Progenitor cell of endocrine pancreas (in vitro differentiated cells): ENCODE measurements around the gene LPCAT3. TPM values are rescaled to one million over a fixed set of nuclear protein-coding genes. Genes with fewer than 3 reads are reported as not detected.

Source experiments
- DNase-seq: peaks from one replicate; pipeline ENCODE4 v3.0.0; 2021; ENCODE audit warnings: low spot score; ENCODE audit not compliant: unreplicated experiment
- H3K27ac Mint-ChIP-seq: 2 replicates; pipeline ENCODE4 v1.8.0; 2021; ENCODE audit warnings: mild to moderate bottlenecking, moderate library complexity, mixed read lengths
- H3K27me3 Mint-ChIP-seq: 2 replicates; pipeline ENCODE4 v1.8.0; 2021; ENCODE audit warnings: mixed read lengths
- H3K36me3 Mint-ChIP-seq: 2 replicates; pipeline ENCODE4 v1.8.0; 2022; ENCODE audit warnings: mixed read lengths; ENCODE audit not compliant: insufficient read depth
- H3K4me1 Mint-ChIP-seq: 2 replicates; pipeline ENCODE4 v1.8.0; 2021; ENCODE audit warnings: low read depth, mixed read lengths
- H3K4me3 Mint-ChIP-seq: 2 replicates; pipeline ENCODE4 v1.8.0; 2021; ENCODE audit warnings: low read depth, mild to moderate bottlenecking, moderate library complexity, mixed read lengths
- H3K9me3 Mint-ChIP-seq: 2 replicates; pipeline ENCODE4 v1.8.0; 2021; ENCODE audit warnings: low read depth, mixed read lengths
- total RNA-seq: library from RNA; stranded (reverse); gene quantifications from 2 replicates; pipeline ENCODE4 v1.2.1, GENCODE V29; 2021
- TF ChIP-seq, protein P1 (sequence below): fragments of 200-600 bp; sonication (generic); IDR thresholded peaks from one replicate; pipeline ENCODE4 v1.5.0; 2021; ENCODE audit warnings: antibody characterized with exemption, mild to moderate bottlenecking; ENCODE audit not compliant: unreplicated experiment

The LPCAT3 gene
- total RNA-seq, 1 donor from 2014 or later, result 81.8 TPM

DNA sequence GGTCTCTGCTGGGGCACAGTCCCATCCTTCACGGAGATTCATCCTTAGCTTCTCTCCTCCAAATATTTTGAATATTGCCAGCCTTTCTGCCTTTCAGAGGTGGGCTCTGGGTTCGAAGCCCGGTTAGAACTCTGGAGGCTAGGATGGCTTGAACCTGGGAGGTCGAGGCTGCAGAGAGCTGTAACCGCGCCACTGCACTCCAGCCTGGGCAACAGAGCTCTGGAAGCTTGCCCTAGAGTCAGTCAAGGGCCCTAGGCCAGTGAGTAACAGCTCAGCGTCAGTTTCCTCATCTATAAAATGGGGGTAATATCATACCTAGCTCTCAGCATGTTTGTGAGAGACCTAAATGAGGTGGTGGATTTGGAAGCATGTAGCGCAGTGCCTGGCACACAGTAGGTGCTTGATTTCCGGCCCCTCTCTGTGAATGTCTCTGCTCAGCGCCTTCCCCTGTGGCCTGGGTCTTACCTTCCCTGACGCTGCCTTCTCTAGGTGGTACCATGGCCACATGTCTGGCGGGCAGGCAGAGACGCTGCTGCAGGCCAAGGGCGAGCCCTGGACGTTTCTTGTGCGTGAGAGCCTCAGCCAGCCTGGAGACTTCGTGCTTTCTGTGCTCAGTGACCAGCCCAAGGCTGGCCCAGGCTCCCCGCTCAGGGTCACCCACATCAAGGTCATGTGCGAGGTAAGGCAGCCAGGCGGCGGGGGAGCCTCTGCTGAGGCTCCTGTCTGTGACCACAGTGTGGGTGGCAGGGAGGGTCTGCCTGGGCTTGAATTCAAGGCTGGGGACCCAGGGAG lies 63.8 kb downstream of the LPCAT3 start:
- H3K27ac Mint-ChIP-seq, result peak overlapping the region; percentile 77
- H3K36me3 Mint-ChIP-seq, result peaks cover 9% of the 10 kb centered on the region
- H3K4me1 Mint-ChIP-seq, result peaks cover 1% of the 10 kb centered on the region
- TF ChIP-seq, protein P1, sequence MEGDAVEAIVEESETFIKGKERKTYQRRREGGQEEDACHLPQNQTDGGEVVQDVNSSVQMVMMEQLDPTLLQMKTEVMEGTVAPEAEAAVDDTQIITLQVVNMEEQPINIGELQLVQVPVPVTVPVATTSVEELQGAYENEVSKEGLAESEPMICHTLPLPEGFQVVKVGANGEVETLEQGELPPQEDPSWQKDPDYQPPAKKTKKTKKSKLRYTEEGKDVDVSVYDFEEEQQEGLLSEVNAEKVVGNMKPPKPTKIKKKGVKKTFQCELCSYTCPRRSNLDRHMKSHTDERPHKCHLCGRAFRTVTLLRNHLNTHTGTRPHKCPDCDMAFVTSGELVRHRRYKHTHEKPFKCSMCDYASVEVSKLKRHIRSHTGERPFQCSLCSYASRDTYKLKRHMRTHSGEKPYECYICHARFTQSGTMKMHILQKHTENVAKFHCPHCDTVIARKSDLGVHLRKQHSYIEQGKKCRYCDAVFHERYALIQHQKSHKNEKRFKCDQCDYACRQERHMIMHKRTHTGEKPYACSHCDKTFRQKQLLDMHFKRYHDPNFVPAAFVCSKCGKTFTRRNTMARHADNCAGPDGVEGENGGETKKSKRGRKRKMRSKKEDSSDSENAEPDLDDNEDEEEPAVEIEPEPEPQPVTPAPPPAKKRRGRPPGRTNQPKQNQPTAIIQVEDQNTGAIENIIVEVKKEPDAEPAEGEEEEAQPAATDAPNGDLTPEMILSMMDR, result no peak
- H3K27me3 Mint-ChIP-seq, result no peaks in the 10 kb centered on the region
- H3K4me3 Mint-ChIP-seq, result no peak overlapping the region
- H3K9me3 Mint-ChIP-seq, result no peaks in the 10 kb centered on the region
- DNase-seq, result no peak

DNA sequence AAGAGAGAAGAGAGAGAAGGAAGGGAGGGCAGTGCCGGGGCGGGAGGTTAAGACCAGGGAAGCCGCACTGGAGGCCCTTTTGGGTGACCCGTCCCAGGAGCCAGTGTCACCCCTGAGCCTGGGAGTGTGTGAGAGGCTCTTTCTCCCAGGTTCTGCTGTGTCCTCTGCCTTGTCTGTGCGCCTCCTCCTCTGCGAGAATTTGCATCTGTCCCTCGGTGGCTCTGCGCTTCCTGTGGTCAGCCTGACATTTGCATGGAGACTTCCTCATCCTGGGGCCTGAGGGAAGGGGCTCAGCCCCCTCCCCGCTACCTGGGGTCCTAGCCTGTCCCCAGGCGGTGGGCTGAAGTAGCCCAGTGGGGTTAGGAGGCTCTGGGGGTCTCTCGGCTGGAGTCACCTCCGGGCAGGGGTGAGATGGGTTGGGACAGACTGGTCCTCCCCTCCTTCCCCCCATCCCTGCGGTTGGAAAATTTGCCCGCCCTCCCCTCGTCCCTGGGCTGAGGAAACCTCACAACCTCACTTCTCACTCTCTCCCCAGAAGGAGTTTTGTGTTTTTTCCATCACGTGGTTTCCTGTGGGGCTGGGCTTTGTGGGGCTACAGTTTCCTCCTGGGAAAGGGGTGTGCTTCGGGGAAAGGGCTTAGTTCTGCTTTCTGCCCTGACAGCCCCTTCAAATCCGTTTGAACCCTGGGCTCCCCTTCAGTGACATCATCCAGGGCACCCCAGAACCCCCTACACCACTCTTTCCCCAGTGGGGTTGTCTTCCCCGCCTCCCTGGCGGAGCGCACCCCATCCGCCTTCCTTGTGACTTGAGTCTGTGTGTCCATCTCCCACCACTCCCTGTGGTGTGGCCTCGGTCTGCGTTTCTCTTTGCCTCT lies 64.6 kb downstream of the LPCAT3 start:
- H3K27me3 Mint-ChIP-seq, result no peaks in the 10 kb centered on the region
- no peak overlapping the region for H3K4me3 Mint-ChIP-seq
- no peak for DNase-seq
- TF ChIP-seq, protein P1, result no peak
- H3K9me3 Mint-ChIP-seq, result no peaks in the 10 kb centered on the region
- H3K4me1 Mint-ChIP-seq, result peaks cover 1% of the 10 kb centered on the region
- H3K36me3 Mint-ChIP-seq, result peaks cover 9% of the 10 kb centered on the region
- no peak overlapping the region for H3K27ac Mint-ChIP-seq

DNA sequence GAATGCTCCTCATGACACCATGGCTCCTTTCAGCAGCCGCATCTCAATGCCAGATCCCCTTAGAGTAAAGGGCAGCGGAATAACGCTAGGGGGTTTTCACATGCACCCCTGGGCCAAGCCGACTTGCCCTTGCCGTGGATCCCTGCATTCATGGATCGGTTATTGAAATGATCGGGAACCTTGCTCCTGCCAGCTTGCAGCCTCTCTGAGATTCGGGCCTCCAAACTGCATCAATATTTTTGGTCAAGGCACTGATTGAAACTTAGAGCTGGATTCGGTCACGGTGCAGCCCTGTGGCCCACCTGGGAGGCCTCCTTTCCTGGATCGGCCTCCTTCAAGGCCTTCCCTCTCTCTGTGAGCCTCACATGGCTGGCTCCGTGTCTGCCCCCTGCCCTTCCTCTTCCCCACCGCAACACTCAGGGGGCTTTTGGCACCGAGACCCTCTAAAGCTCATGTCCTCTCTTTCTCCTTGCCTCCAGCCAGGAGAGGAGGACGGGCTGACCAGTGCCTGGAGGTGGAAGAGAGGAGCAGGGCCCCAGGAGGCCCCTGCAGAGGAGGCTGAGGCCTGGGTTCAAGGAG lies 65.3 kb downstream of the LPCAT3 start:
- Mint-ChIP-seq H3K4me3 (no peak overlapping the region), H3K27me3 (no peaks in the 10 kb centered on the region), H3K36me3 (peaks cover 5% of the 10 kb centered on the region), H3K4me1 (peaks cover 1% of the 10 kb centered on the region), H3K9me3 (no peaks in the 10 kb centered on the region), H3K27ac (no peak overlapping the region)
- TF ChIP-seq, protein P1, result no peak
- DNase-seq, result no peak

- H3K27me3 Mint-ChIP-seq, result no peaks in the 10 kb centered on the region
- DNase-seq, result no peak
- H3K36me3 Mint-ChIP-seq, result peaks cover 5% of the 10 kb centered on the region
- peaks cover 1% of the 10 kb centered on the region for H3K4me1 Mint-ChIP-seq
- TF ChIP-seq, protein P1, result no peak
- H3K9me3 Mint-ChIP-seq, result no peaks in the 10 kb centered on the region
- H3K4me3 Mint-ChIP-seq, result no peak overlapping the region
- H3K27ac Mint-ChIP-seq, result no peak overlapping the region
Observed at GRCh38 chr12:6952121-6952862, 66.0 kb downstream of the LPCAT3 start.
